ENCODE results near the gene NAA16.
"Not testable (repeated sequence)": the region's sequence is repeated elsewhere in the genome, so short reads cannot be mapped to it uniquely, and the experiment has no call there.

NAA16 gene

DNA sequence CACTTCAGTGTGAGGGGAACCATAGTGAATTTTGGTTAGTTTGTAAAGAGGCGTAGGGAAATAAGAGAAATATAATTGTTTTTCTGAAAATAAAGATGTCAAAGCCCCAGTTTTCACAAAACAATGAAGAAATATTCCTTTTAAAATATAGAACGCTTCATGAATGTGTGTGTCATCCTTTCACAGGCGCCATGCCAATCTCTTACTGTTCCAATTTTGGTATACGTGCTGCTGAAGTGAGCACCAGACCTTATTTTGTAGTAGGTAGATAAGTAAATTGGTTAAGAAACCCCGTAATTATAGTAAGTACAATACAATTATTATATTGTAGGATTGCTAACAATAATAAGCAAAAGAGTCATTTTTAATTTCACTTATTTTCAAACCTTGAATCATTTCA lies 43.3 kb downstream of the NAA16 start:
- Histone ChIP-seq H3K27ac (ENCODE audit: insufficient read depth, low read depth, low read length, poor library complexity, severe bottlenecking) (no peak overlapping the region), H3K9me3 (ENCODE audit: control insufficient read depth, low read length) (no peaks in the 10 kb centered on the region), H3K27me3 (ENCODE audit: control insufficient read depth, insufficient read depth, low read length, poor library complexity, severe bottlenecking) (no peaks in the 10 kb centered on the region), H3K4me3 (ENCODE audit: insufficient read depth, low read depth, low read length) (no peak overlapping the region), H3K4me1 (ENCODE audit: control insufficient read depth, insufficient read depth, low read length) (no peaks in the 10 kb centered on the region), H3K36me3 (ENCODE audit: control insufficient read depth, insufficient read depth, low read length) (peaks cover 6% of the 10 kb centered on the region)
- 68 to 72% methylated on average over 4 of the region's 5 CpGs for WGBS, 2 experiments

DNA sequence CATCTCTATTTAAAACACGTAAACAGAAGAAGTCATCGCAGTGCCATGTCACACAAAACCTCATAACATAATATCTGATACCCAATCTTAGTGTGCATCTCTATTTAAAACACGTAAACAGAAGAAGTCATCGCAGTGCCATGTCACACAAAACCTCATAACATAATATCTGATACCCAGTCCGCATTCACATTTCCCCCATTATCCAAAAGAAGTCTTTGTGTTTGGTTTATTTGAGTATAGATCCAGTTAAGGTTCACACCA lies 45.2 kb downstream of the NAA16 start:
- H3K4me3 ChIP-seq (ENCODE audit: insufficient read depth, low read depth, low read length); H3K4me1 ChIP-seq (ENCODE audit: control insufficient read depth, insufficient read depth, low read length); H3K27ac ChIP-seq (ENCODE audit: insufficient read depth, low read depth, low read length, poor library complexity, severe bottlenecking); H3K9me3 ChIP-seq (ENCODE audit: control insufficient read depth, low read length); H3K27me3 ChIP-seq (ENCODE audit: control insufficient read depth, insufficient read depth, low read length, poor library complexity, severe bottlenecking): not testable (repeated sequence)
- H3K36me3 ChIP-seq (ENCODE audit: control insufficient read depth, insufficient read depth, low read length) = peaks cover 13% of the 10 kb centered on the region
- WGBS, 2 experiments = 93 to 98% methylated on average over 3 to 4 of the region's 5 CpGs

- Histone ChIP-seq H3K27ac (ENCODE audit: insufficient read depth, low read depth, low read length, poor library complexity, severe bottlenecking) (no peak overlapping the region), H3K36me3 (ENCODE audit: control insufficient read depth, insufficient read depth, low read length) (peaks cover 16% of the 10 kb centered on the region), H3K4me3 (ENCODE audit: insufficient read depth, low read depth, low read length) (no peak overlapping the region), H3K4me1 (ENCODE audit: control insufficient read depth, insufficient read depth, low read length) (no peaks in the 10 kb centered on the region), H3K27me3 (ENCODE audit: control insufficient read depth, insufficient read depth, low read length, poor library complexity, severe bottlenecking) (no peaks in the 10 kb centered on the region), H3K9me3 (ENCODE audit: control insufficient read depth, low read length) (no peaks in the 10 kb centered on the region)
- WGBS, 2 experiments = 96 to 98% methylated on average over 6 of the region's 6 CpGs
Observed at GRCh38 chr13:41356786-41357185, 45.7 kb downstream of the NAA16 start.

DNA sequence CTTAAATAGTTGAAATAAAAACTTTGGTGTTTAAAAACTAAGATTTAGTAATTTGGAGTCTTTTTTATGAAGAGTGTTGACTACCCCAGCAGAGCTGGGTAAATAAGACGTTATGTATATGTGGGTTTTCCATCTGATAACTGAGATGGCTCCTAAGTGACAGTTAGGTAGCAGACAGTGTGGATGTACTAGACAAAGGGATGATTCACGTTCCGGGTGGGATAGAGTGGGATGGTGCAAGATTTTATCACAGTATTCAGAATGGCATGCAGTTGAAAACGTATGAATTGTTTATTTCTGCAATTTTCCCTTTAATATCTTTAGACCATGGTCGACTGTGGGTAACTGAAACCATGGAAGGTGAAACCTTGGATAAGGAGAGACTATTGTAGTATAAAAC lies 50.4 kb downstream of the NAA16 start:
- H3K4me3 ChIP-seq (ENCODE audit: insufficient read depth, low read depth, low read length) = no peak overlapping the region
- no peaks in the 10 kb centered on the region for H3K9me3 ChIP-seq (ENCODE audit: control insufficient read depth, low read length)
- H3K36me3 ChIP-seq (ENCODE audit: control insufficient read depth, insufficient read depth, low read length) = peaks cover 28% of the 10 kb centered on the region
- 75 to 77% methylated on average over 5 of the region's 5 CpGs for WGBS, 2 experiments
- no peak overlapping the region for H3K27ac ChIP-seq (ENCODE audit: insufficient read depth, low read depth, low read length, poor library complexity, severe bottlenecking)
- H3K27me3 ChIP-seq (ENCODE audit: control insufficient read depth, insufficient read depth, low read length, poor library complexity, severe bottlenecking) = no peaks in the 10 kb centered on the region
- no peaks in the 10 kb centered on the region for H3K4me1 ChIP-seq (ENCODE audit: control insufficient read depth, insufficient read depth, low read length)

DNA sequence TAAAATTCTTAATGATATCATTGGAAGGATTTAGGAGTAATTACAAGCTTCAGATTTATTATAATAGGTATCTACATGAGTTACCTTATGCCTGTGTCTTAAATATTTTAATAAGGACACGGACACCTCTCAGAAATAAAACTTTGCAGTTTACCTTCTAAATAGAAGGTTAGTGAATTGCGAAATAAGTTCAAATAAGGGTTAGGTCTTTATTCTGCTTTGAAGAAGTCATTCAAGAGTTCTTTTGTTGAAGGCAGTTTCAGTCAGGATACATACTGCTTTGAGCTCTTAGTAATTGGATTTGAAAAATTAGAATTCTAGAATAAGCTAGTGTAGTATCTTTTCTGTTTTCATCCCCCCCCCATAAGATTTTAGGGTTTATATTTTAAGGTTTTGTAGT lies 53.0 kb downstream of the NAA16 start:
- Histone ChIP-seq H3K36me3 (ENCODE audit: control insufficient read depth, insufficient read depth, low read length) (peaks cover 32% of the 10 kb centered on the region), H3K27me3 (ENCODE audit: control insufficient read depth, insufficient read depth, low read length, poor library complexity, severe bottlenecking) (no peaks in the 10 kb centered on the region), H3K27ac (ENCODE audit: insufficient read depth, low read depth, low read length, poor library complexity, severe bottlenecking) (no peak overlapping the region), H3K4me1 (ENCODE audit: control insufficient read depth, insufficient read depth, low read length) (no peaks in the 10 kb centered on the region), H3K4me3 (ENCODE audit: insufficient read depth, low read depth, low read length) (no peak overlapping the region), H3K9me3 (ENCODE audit: control insufficient read depth, low read length) (no peaks in the 10 kb centered on the region)
- 99 to 100% methylated on average over 1 to 2 of the region's 2 CpGs for WGBS, 2 experiments

DNA sequence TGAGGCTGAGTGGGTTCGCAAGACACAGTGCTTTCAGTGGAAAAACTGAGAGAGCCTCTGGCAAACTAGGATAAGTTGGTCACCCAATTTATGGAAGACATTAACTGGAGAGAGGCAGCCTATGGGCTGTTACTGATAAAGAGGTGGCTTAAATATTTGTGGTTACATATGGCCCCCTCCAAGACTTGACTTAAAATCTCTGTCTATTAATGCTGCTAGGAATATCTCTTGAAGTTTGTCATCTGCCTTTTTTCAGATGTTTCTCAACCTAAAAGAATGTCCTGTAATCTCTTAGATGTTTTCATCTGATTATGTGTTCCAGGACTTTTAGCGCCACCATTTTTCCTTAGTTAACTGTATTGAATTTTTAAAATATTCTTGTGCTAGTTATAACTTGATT lies 54.6 kb downstream of the NAA16 start:
- 94 to 99% methylated on average over 1 to 2 of the region's 2 CpGs for WGBS, 2 experiments
- Histone ChIP-seq H3K4me3 (ENCODE audit: insufficient read depth, low read depth, low read length) (no peak overlapping the region), H3K4me1 (ENCODE audit: control insufficient read depth, insufficient read depth, low read length) (no peaks in the 10 kb centered on the region), H3K27ac (ENCODE audit: insufficient read depth, low read depth, low read length, poor library complexity, severe bottlenecking) (no peak overlapping the region), H3K27me3 (ENCODE audit: control insufficient read depth, insufficient read depth, low read length, poor library complexity, severe bottlenecking) (no peaks in the 10 kb centered on the region), H3K36me3 (ENCODE audit: control insufficient read depth, insufficient read depth, low read length) (peaks cover 33% of the 10 kb centered on the region), H3K9me3 (ENCODE audit: control insufficient read depth, low read length) (no peaks in the 10 kb centered on the region)

DNA sequence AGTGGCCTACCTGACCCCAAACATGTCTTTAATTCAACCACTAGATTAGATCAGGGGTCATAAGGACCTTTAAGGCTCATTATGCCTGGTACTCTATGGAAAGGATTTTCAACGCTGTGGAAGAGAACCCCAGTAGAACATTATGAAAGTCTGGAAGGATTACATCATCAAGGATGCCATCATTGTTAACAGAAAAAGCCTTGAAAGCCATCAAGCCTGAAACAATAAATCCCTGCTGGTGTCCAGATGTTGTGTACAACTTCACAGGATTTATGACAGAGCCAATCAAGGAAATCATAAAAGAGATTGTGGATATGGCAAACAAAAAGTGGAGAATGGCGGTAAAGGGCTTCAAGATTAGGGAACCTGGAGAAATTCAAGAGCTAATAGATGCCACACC lies 59.7 kb downstream of the NAA16 start:
- Histone ChIP-seq H3K27ac (ENCODE audit: insufficient read depth, low read depth, low read length, poor library complexity, severe bottlenecking) (no peak overlapping the region), H3K4me3 (ENCODE audit: insufficient read depth, low read depth, low read length) (no peak overlapping the region), H3K4me1 (ENCODE audit: control insufficient read depth, insufficient read depth, low read length) (no peaks in the 10 kb centered on the region), H3K27me3 (ENCODE audit: control insufficient read depth, insufficient read depth, low read length, poor library complexity, severe bottlenecking) (no peaks in the 10 kb centered on the region), H3K36me3 (ENCODE audit: control insufficient read depth, insufficient read depth, low read length) (peaks cover 40% of the 10 kb centered on the region), H3K9me3 (ENCODE audit: control insufficient read depth, low read length) (no peaks in the 10 kb centered on the region)
- 98 to 100% methylated on average over 2 of the region's 2 CpGs for WGBS, 2 experiments

DNA sequence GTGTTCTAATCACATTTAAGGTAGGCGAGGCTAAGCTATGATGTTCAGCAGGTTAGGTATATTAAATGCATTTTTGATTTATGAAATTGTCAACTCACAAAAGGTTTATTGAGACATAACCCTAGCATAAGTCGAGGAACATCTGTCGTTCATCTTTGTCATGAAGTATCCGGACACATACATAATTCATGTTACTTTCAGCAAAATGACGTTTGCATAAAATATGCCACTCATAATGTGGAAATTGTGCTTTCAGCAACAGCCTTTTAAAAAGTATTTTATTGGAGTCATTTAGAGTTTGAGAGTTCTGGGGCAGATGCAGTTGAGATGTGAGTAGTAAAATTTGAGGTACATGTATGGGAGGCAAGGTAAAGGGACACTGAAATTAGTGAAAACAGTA lies 66.4 kb downstream of the NAA16 start:
- peaks cover 18% of the 10 kb centered on the region for H3K36me3 ChIP-seq (ENCODE audit: control insufficient read depth, insufficient read depth, low read length)
- WGBS, 2 experiments = 89 to 97% methylated on average over 5 of the region's 5 CpGs
- H3K27ac ChIP-seq (ENCODE audit: insufficient read depth, low read depth, low read length, poor library complexity, severe bottlenecking) = no peak overlapping the region
- no peak overlapping the region for H3K4me3 ChIP-seq (ENCODE audit: insufficient read depth, low read depth, low read length)
- no peaks in the 10 kb centered on the region for H3K9me3 ChIP-seq (ENCODE audit: control insufficient read depth, low read length)
- H3K4me1 ChIP-seq (ENCODE audit: control insufficient read depth, insufficient read depth, low read length) = no peaks in the 10 kb centered on the region
- H3K27me3 ChIP-seq (ENCODE audit: control insufficient read depth, insufficient read depth, low read length, poor library complexity, severe bottlenecking) = no peaks in the 10 kb centered on the region

GRCh38 chr13:41382431-41382830 lies 71.4 kb downstream of the NAA16 start:
- 81 to 82% methylated on average over 4 of the region's 4 CpGs for WGBS, 2 experiments
- Histone ChIP-seq H3K36me3 (ENCODE audit: control insufficient read depth, insufficient read depth, low read length) (no peaks in the 10 kb centered on the region), H3K4me1 (ENCODE audit: control insufficient read depth, insufficient read depth, low read length) (no peaks in the 10 kb centered on the region), H3K27me3 (ENCODE audit: control insufficient read depth, insufficient read depth, low read length, poor library complexity, severe bottlenecking) (no peaks in the 10 kb centered on the region), H3K27ac (ENCODE audit: insufficient read depth, low read depth, low read length, poor library complexity, severe bottlenecking) (no peak overlapping the region), H3K9me3 (ENCODE audit: control insufficient read depth, low read length) (no peaks in the 10 kb centered on the region), H3K4me3 (ENCODE audit: insufficient read depth, low read depth, low read length) (no peak overlapping the region)

- Histone ChIP-seq H3K4me3 (ENCODE audit: insufficient read depth, low read depth, low read length) (no peak overlapping the region), H3K9me3 (ENCODE audit: control insufficient read depth, low read length) (no peaks in the 10 kb centered on the region), H3K27ac (ENCODE audit: insufficient read depth, low read depth, low read length, poor library complexity, severe bottlenecking) (no peak overlapping the region), H3K4me1 (ENCODE audit: control insufficient read depth, insufficient read depth, low read length) (no peaks in the 10 kb centered on the region), H3K27me3 (ENCODE audit: control insufficient read depth, insufficient read depth, low read length, poor library complexity, severe bottlenecking) (no peaks in the 10 kb centered on the region), H3K36me3 (ENCODE audit: control insufficient read depth, insufficient read depth, low read length) (no peaks in the 10 kb centered on the region)
- 94 to 100% methylated on average over 1 to 2 of the region's 3 CpGs for WGBS, 2 experiments
Observed at GRCh38 chr13:41383386-41383785, 72.3 kb downstream of the NAA16 start.

- Histone ChIP-seq H3K4me3 (ENCODE audit: insufficient read depth, low read depth, low read length) (no peak overlapping the region), H3K4me1 (ENCODE audit: control insufficient read depth, insufficient read depth, low read length) (no peaks in the 10 kb centered on the region), H3K36me3 (ENCODE audit: control insufficient read depth, insufficient read depth, low read length) (no peaks in the 10 kb centered on the region), H3K27ac (ENCODE audit: insufficient read depth, low read depth, low read length, poor library complexity, severe bottlenecking) (no peak overlapping the region), H3K27me3 (ENCODE audit: control insufficient read depth, insufficient read depth, low read length, poor library complexity, severe bottlenecking) (no peaks in the 10 kb centered on the region), H3K9me3 (ENCODE audit: control insufficient read depth, low read length) (no peaks in the 10 kb centered on the region)
- 90 to 94% methylated on average over 20 of the region's 20 CpGs for WGBS, 2 experiments
Observed at GRCh38 chr13:41384749-41385503, 73.9 kb downstream of the NAA16 start.
